ENCODE results near the gene C1orf21.

Gene C1orf21

DNA sequence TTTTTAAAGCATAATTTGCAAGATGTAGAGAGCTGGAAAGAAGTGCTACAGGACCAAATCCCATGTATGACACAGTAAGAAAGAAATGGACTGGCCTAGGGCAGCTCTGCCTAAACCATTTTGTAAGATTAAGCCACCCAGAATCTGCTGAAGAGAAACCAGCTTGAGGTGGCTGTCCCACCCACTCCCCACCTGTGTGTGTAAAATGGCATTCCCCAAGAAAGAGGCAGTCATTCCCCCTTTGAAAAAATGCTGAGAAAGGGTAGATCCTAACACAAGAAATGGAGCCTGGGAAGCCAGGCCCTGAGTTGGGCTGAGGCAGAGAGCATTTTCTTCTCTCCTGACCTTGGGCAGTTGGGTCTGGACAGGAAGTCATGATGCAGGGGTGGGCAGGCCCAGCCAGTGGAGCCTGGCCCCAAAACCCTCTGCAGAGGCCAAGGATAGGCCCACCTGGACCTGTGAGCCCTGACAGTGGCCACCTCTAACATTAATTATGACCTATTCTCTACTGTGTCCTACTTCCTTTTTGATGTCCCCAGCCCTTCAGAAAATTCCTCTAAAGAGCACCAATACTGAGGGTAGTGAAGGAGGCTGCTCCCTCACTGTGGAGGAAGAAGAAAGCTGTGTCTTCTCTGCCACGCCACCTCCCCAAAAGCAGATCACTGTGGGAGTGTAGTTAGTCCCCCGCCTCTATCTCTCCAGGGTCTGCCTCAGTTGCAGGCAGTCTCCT lies 273.8 kb downstream of the C1orf21 start:
- peaks cover 8% of the 10 kb centered on the region for H3K4me1 Mint-ChIP-seq (ENCODE audit: low read depth)
- H3K4me3 Mint-ChIP-seq: no peak overlapping the region
- H3K36me3 Mint-ChIP-seq (ENCODE audit: low read depth): no peaks in the 10 kb centered on the region
- DNase-seq (ENCODE audit: low spot score): no peak
- no peak overlapping the region for H3K27ac Mint-ChIP-seq
- H3K9me3 Mint-ChIP-seq: no peaks in the 10 kb centered on the region
- H3K27me3 Mint-ChIP-seq (ENCODE audit: low read depth): peaks cover 15% of the 10 kb centered on the region

GRCh38 chr1:184661801-184662200 lies 275.0 kb downstream of the C1orf21 start:
- Mint-ChIP-seq H3K4me3 (no peak overlapping the region), H3K27ac (no peak overlapping the region)
- no peak for DNase-seq (ENCODE audit: low spot score)

GRCh38 chr1:184664042-184664660 lies 277.3 kb downstream of the C1orf21 start:
- Mint-ChIP-seq H3K9me3 (no peaks in the 10 kb centered on the region), H3K4me3 (peak overlapping the region; percentile 53), H3K4me1 (ENCODE audit: low read depth) (peaks cover 8% of the 10 kb centered on the region), H3K27me3 (ENCODE audit: low read depth) (peaks cover 24% of the 10 kb centered on the region), H3K36me3 (ENCODE audit: low read depth) (no peaks in the 10 kb centered on the region), H3K27ac (no peak overlapping the region)
- peak; percentile 32 for DNase-seq (ENCODE audit: low spot score)

More at GRCh38 chr1:184661801-184662200, 275.0 kb downstream of the C1orf21 start:
- Mint-ChIP-seq H3K27me3 (ENCODE audit: low read depth) (peaks cover 17% of the 10 kb centered on the region), H3K36me3 (ENCODE audit: low read depth) (no peaks in the 10 kb centered on the region), H3K9me3 (no peaks in the 10 kb centered on the region), H3K4me1 (ENCODE audit: low read depth) (peaks cover 8% of the 10 kb centered on the region)

- Mint-ChIP-seq H3K9me3 (no peaks in the 10 kb centered on the region), H3K4me3 (no peak overlapping the region), H3K4me1 (ENCODE audit: low read depth) (peaks cover 8% of the 10 kb centered on the region), H3K27me3 (ENCODE audit: low read depth) (peaks cover 24% of the 10 kb centered on the region), H3K36me3 (ENCODE audit: low read depth) (no peaks in the 10 kb centered on the region), H3K27ac (no peak overlapping the region)
- no peak for DNase-seq (ENCODE audit: low spot score)
These were observed 277.8 kb downstream of the C1orf21 start for GRCh38 chr1:184664661-184665060.

GRCh38 chr1:184665360-184665759 lies 278.5 kb downstream of the C1orf21 start:
- no peaks in the 10 kb centered on the region for H3K36me3 Mint-ChIP-seq (ENCODE audit: low read depth)
- no peak overlapping the region for H3K4me3 Mint-ChIP-seq
- H3K27ac Mint-ChIP-seq: no peak overlapping the region
- H3K4me1 Mint-ChIP-seq (ENCODE audit: low read depth): peaks cover 8% of the 10 kb centered on the region
- DNase-seq (ENCODE audit: low spot score): no peak
- H3K27me3 Mint-ChIP-seq (ENCODE audit: low read depth): peaks cover 24% of the 10 kb centered on the region
- no peaks in the 10 kb centered on the region for H3K9me3 Mint-ChIP-seq

GRCh38 chr1:184669391-184669790 lies 282.6 kb downstream of the C1orf21 start:
- Mint-ChIP-seq H3K36me3 (ENCODE audit: low read depth) (no peaks in the 10 kb centered on the region), H3K4me3 (no peak overlapping the region), H3K9me3 (no peaks in the 10 kb centered on the region), H3K27me3 (ENCODE audit: low read depth) (peaks cover 35% of the 10 kb centered on the region), H3K4me1 (ENCODE audit: low read depth) (no peaks in the 10 kb centered on the region), H3K27ac (no peak overlapping the region)
- DNase-seq (ENCODE audit: low spot score): no peak

DNA sequence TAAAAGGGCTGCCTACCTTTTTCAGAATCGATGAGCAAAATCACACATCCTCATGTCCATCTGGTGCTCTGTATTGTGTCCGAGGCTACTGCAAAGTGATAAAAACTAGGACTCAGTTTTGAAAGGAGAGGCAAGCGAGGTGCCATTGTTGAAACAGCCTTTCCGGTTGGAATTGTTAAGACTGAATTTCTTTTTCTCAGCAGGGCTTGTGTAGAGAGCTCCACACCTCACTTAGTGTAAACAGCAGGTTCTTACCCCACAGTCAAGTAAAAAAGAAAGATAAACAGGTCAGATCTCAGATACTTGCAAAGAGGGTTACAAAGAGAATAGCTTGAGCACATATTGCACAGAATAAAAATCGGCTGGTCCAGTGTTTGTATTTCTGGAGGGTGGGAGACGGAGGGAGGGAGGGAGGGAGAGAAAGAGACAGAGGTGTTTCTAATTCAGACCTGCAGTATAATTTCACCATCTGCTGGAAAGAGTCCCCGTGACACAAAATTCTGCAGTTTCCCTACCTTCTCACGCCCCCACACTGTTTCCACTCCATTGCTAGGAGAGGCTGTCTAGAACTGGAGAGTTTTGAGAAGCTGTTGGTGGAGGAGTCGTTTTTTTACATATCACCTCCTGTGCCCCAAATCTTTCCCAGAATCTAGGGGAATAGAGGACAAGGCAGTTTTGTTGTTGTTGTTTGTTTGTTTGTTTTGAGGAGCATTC lies 285.3 kb downstream of the C1orf21 start:
- H3K27me3 Mint-ChIP-seq (ENCODE audit: low read depth): peaks cover 30% of the 10 kb centered on the region
- H3K4me1 Mint-ChIP-seq (ENCODE audit: low read depth): no peaks in the 10 kb centered on the region

DNA sequence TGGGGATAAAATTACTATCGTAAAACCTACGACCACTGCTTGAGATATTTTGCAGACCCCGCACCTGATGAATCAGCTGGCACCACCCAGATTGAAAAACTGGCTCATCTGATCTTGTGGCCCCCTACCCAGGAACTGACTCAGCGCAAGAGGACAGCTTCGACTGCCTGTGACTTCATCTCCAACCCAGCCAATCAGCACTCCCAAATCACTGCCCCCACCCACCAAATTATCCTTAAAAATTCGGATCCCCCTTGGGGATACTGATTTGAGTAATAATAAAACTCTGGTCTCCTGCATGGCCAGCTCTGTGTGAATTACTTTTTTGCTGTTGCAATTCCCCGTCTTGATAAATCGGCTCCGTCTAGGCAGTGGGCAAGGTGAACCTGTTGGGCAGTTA lies 286.5 kb downstream of the C1orf21 start:
- Mint-ChIP-seq H3K36me3 (ENCODE audit: low read depth) (no peaks in the 10 kb centered on the region), H3K27me3 (ENCODE audit: low read depth) (peaks cover 27% of the 10 kb centered on the region), H3K4me1 (ENCODE audit: low read depth) (no peaks in the 10 kb centered on the region), H3K27ac (no peak overlapping the region), H3K9me3 (no peaks in the 10 kb centered on the region), H3K4me3 (no peak overlapping the region)
- DNase-seq (ENCODE audit: low spot score): no peak

More for the DNA sequence above, 285.3 kb downstream of the C1orf21 start:
- DNase-seq (ENCODE audit: low spot score): no peak
- no peaks in the 10 kb centered on the region for H3K9me3 Mint-ChIP-seq
- H3K4me3 Mint-ChIP-seq: no peak overlapping the region
- H3K36me3 Mint-ChIP-seq (ENCODE audit: low read depth): no peaks in the 10 kb centered on the region
- no peak overlapping the region for H3K27ac Mint-ChIP-seq

DNA sequence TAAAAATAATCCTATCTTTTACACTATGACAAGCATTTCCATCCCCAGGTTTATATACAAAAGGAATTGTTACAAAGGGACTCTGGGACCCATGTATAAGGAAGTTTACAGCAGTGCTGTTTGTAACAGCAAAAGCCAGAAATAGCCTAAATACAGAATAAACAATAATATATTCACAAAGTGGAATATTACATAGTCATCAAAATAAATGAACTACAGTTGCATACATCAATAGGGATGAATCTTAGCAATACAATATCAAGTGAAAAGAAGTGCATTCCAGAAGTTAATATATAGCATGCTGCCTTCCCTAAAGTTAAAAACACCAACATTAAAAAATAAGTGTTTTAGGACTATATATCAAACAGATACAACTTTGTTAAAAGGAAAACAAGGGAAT lies 290.5 kb downstream of the C1orf21 start:
- H3K27ac Mint-ChIP-seq: no peak overlapping the region

More for the DNA sequence above, 290.5 kb downstream of the C1orf21 start:
- peaks cover 12% of the 10 kb centered on the region for H3K27me3 Mint-ChIP-seq (ENCODE audit: low read depth)
- H3K4me3 Mint-ChIP-seq: no peak overlapping the region
- no peaks in the 10 kb centered on the region for H3K36me3 Mint-ChIP-seq (ENCODE audit: low read depth)
- no peak for DNase-seq (ENCODE audit: low spot score)
- no peaks in the 10 kb centered on the region for H3K4me1 Mint-ChIP-seq (ENCODE audit: low read depth)
- peaks cover 5% of the 10 kb centered on the region for H3K9me3 Mint-ChIP-seq

All from T-helper 2 cell treated with Interferon-gamma antibody and Interleukin-4, amounts not matched to agents 5 μg/mL and 100 μg/mL, for 36 hours (primary cell).